Activated CD4-positive, alpha-beta T cell treated with anti-CD3 and anti-CD28 coated beads, Interleukin-2, amount 50 U/mL, for 48 hours (primary cell): ENCODE measurements around the gene AGAP1.

Experiments
- DNase-seq, 2 experiments: peaks; one replicate each; pipeline ENCODE4 v3.0.0-alpha.2; 2020

AGAP1 gene

GRCh38 chr2:235670974-235671787 is 177.3 kb downstream of the AGAP1 start:
- no peak for DNase-seq

GRCh38 chr2:235672720-235673119 is 178.9 kb downstream of the AGAP1 start:
- no peak for DNase-seq

DNA sequence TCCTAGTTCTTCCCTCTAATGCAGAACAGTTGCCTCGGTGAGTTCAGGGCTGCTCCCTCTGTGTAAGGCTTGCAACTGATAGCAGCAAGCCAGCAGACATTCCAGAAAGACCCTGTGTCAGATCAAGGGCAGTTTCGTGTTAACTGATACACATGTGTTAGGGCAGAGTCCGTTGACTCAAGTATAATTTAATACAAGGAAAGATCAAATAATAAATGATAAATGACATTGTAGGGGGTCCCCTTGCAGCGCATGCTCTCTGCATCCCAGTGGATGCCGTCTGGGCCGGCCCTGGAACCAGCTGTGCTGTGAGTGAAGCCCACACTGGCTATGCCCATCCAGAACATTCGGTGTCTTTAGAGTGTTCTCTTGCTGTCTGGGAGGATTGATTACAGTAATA is 180.3 kb downstream of the AGAP1 start:
- DNase-seq: no peak

DNA sequence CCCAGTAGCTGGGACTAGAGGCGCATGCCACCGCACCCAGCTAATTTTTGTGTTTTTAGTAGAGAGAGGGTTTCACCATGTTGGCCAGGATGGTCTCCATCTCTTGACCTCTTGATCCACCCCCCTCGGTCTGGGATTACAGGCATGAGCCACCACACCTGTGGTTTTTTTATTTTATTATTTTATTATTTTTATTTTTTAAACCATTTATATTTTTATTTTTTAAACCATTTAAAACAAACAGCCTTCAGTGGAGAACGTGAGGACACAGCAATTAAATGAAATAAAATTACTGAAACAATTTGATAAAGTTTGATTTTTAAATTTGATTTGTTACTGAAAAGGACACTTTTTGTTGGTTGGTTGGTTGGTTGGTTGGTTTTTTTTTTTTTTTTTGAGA is 181.0 kb downstream of the AGAP1 start:
- no peak for DNase-seq

DNA sequence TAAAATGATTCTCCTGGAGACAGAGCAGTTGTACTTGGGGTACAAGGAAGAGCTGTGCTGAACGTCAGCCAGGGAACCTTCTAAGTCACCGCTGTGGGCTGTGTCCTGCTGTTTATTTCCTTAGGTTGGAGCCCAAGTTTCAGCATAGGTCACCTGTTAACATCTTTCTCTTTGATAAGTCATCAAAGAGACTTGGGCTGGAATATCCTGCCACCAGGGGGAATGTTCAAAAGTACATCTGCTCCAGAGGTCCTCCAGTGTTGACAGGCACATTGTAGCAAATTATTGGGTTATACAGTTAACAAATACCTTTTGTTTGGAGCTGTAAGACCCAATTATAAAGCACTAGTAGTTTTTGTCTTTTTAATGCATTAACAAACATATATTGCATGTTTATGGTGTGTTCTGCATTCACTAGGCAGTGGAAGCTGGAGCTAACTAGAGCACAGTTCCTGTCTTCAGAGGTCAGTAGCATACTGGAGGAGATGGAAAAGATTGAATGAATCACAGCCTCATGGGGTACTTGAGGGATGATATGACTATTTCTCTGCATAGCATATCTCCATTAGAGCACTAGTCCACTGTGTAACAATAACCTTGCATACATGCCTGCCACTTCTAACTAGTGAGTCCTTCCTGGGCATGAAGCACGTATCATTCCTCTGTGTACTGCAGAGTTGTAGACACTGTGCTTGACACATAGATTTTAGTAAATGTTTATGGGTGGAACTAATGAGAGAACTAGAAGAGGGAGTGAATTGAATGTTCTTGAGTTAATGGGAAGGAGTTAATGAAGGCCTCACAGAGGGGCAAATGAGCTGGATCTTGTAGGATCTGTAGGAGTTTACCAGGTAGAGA is 182.1 kb downstream of the AGAP1 start:
- no peak for DNase-seq

DNA sequence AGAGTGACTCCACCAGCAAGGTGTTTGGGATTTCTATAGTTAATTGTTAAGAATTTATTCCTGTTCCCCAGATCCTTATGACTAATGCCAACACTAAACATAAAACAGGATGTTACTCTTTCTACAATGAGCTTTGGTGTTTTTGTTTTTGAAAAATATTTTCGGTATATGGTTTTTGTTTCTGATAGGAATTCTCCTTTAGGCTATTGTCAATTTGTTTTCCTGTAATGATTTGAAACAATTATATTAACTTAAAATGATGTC is 182.6 kb downstream of the AGAP1 start:
- DNase-seq: no peak

DNA sequence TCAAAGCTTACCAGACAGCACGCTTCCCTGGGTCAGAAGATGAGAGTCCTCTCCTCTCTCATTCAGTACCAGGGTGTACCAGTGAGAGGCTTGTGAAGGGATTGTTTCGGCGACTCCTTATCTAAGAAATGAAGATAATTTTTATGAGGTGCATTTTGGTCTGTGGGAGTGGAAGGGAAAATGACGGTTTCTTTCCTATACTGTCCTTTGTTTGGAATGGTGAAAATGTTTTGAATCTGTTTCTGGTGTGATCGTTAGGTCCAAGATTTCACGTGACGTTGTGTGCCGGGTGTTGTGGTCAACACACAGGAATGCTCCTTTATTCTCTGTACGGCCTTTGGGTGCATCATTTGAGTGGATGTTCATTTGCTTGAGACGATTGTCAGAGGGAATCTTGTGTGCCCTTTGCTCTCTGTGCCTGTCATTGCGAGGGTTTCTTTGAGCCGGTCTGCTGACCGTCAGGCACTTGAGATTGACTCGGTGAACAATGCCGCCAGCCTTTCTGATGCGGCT is 183.5 kb downstream of the AGAP1 start:
- no peak for DNase-seq

DNA sequence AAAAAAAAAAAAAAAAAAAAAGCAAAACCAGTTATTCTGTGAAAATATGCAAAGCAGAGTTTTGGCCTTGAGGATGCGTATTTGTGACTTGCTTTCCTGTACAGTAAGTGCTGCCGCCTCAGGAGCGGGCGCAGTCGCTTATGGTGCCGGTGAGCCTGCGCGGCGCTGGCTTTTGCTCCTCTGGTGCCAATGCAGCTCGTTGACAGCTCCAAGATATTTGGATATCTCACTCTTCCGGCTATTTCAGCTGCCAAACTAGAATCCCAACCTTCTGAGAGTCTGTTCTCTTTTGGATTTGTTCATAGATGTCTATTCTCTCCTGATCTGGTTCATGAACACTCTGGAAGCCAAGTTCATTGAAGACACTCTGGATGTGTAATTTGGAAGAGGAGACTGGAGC is 184.1 kb downstream of the AGAP1 start:
- DNase-seq: no peak

GRCh38 chr2:235678712-235679111 is 184.9 kb downstream of the AGAP1 start:
- no peak for DNase-seq

- no peak for DNase-seq
Measured at GRCh38 chr2:235679471-235679870, 185.6 kb downstream of the AGAP1 start.

GRCh38 chr2:235685024-235685721 is 191.3 kb downstream of the AGAP1 start:
- no peak for DNase-seq

DNA sequence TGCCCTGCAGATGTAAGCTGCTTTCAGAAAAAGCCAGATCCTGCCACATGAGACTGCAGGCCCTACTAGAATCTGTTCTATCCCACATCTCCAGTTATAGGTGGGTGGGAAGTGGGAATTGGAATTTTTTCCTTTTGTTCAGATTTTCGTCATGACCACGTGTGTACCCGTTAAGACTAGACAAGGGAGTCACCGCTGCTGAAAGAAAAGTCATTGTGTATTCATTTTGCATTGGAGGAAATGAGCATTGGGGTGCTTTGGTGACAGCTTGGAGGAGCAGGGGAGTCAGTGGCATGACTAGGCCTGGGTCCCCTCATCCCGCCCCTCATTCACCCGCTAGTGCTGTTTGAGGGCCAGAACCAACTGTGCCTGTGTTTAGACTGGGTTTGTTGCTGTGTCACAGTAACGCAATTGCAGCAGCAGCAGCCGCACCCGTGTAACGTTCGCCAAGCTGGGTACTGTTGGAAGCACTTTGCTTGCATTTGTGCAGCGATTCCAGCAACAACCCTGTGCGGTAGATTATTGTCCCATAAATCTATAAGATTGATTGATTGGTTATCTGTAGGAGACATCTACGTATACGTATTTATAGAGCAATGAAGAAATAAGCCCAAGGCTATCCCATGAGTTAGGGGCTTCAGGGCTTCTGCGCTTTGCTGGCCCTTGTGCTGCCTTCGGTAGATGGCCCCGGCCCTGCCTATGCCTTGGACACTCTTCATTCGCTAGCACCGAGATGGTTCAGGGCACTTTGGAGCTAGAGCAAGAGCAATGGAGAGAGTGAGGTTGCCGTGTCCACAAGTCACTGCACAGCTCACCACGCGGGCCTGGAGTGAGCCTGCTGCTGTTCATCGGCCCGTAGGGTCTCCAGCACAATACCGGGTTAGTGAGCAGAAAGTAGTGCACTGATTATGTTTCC is 194.9 kb downstream of the AGAP1 start:
- DNase-seq: no peak

DNA sequence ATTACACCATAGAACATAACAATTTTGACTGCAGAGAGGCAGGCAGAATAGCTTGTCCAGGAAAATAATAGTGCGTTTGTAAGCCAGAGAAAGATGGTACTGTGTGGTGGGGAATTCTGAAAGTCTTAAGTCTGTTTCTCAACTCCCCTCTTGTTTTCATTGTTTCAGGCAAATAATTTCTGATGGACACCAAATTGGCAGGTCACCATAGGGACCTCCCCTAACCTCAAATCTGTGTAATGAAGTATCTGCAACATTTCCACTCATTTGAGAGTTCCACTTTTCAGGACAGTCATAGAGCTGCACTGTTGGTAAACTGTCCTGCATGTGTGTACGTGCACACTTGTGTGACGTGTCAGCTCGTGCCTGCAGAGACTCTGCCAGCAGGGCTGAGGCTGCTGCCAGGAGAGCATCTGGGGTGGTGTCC is 195.6 kb downstream of the AGAP1 start:
- DNase-seq: no peak

GRCh38 chr2:235690082-235690808 is 196.4 kb downstream of the AGAP1 start:
- no peak for DNase-seq

GRCh38 chr2:235690809-235691450 is 197.1 kb downstream of the AGAP1 start:
- DNase-seq: no peak

GRCh38 chr2:235692076-235692475 is 198.2 kb downstream of the AGAP1 start:
- DNase-seq: no peak

- no peak for DNase-seq
Measured at GRCh38 chr2:235692671-235693171, 198.9 kb downstream of the AGAP1 start.

DNA sequence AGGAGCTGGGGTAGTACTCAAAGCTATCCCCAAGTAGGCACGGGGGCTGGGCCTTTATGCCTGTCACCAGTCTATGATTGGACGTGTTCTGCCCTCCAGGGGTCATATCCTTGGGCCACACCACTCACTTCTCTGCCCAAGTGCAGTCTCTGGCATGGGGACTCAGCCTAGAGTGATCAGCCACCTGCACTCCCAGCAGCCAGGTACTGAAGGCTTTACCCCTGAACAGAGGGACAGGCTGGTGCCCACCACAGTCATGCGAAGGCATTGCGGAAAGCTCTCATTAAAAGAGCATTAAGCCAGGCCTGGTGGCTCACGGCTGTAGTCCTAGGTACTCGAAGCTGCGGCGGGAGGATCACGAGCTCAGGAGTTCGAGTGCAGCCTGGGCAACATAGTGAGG is 199.4 kb downstream of the AGAP1 start:
- DNase-seq: no peak

- DNase-seq: no peak
Measured at GRCh38 chr2:235694721-235695601, 201.1 kb downstream of the AGAP1 start.

GRCh38 chr2:235695602-235695895 is 201.7 kb downstream of the AGAP1 start:
- no peak for DNase-seq
